ENCODE results near the gene GYPA. TPM values are rescaled to one million over a fixed set of nuclear protein-coding genes. Genes with fewer than 3 reads are reported as not detected.
"Not testable (repeated sequence)": the region's sequence is repeated elsewhere in the genome, so short reads cannot be mapped to it uniquely, and the experiment has no call there.

GYPA gene
- total RNA-seq, 2 experiments from 2014 or later, result not detected

DNA sequence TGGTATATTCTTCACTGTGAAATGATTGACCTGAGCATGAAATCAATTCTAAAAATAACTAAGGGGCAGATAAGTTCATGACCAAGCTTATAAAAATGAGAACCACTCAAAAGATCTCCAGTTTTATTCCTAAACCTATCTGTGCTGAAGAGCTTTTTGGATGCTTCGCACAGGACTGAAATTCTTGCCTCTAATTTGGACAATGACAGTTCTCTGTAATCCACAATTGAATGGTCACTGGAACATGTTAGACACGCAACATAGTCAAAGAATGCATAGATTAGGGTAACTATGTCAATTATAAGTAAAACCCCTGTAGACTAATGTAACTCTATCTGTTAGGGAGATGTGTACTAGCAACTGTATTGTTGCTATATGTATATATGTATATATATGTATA is 42.7 kb downstream of the GYPA start:
- H3K27ac Mint-ChIP-seq, H3K9me3 Mint-ChIP-seq, H3K4me1 Mint-ChIP-seq, H3K36me3 Mint-ChIP-seq, H3K4me3 Mint-ChIP-seq, DNase-seq, H3K27me3 Mint-ChIP-seq: not testable (repeated sequence)

DNA sequence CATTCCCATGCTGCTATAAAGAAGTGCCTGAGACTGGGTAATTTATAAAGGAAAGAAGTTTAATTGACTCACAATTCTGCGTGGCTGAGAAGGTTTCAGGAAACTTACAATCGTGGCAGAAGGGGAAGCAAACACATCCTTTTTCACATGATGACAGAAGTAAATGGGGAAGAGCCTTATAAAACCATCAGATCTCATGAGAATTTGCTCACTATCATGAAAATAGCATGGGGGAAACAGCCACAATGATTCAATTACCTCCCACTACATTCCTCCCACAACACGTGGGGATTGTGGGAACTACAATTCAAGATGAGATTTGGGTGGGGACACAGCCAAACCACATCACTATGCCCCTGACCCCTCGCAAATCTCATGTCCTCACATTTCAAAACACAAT is 46.5 kb downstream of the GYPA start:
- not testable (repeated sequence) for H3K27ac Mint-ChIP-seq, H3K4me3 Mint-ChIP-seq, H3K36me3 Mint-ChIP-seq, H3K4me1 Mint-ChIP-seq, DNase-seq, H3K9me3 Mint-ChIP-seq
- H3K27me3 Mint-ChIP-seq, result peaks cover 11% of the 10 kb centered on the region

DNA sequence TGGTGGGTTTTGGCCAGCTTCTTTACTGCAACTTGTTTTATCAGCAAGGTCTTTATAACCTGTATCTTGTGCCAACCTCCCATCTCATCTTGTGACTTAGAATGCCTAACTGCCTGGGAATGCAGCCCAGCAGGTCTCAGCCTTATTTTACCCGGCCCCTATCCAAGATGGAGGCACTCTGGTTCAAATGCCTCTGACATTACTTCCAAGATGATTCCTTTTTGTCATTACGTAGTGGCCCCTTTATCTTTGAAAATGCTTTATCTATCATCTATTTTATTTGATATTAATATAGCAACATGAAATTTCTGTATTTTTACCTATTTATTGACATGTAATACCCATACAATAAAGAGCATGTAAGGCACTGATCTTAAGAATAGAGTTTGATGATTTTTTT is 49.3 kb downstream of the GYPA start:
- H3K27me3 Mint-ChIP-seq, result peaks cover 11% of the 10 kb centered on the region
- H3K9me3 Mint-ChIP-seq, DNase-seq, H3K27ac Mint-ChIP-seq, H3K4me1 Mint-ChIP-seq, H3K36me3 Mint-ChIP-seq, H3K4me3 Mint-ChIP-seq: not testable (repeated sequence)

DNA sequence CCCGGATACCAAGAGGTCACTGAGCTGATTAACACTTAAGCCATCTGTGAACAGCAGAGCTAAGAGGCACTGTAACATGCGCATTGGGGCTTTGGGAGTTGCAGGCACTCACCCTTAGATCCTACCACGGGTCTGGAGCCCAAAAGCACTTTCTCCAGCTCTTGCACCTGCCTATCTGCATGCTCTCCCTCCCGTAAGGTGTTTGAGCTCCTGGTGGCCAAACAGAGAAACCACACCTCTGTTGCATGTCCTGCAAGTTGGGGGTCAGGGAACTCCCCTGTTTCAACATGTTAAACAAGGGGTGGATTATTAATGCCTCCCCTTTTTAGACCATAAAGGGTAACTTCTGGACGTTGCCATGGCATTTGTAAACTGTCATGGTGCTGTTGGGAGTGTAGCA is 49.8 kb downstream of the GYPA start:
- Mint-ChIP-seq H3K4me1 (no peaks in the 10 kb centered on the region), H3K36me3 (no peaks in the 10 kb centered on the region), H3K9me3 (no peaks in the 10 kb centered on the region), H3K27me3 (peaks cover 8% of the 10 kb centered on the region), H3K4me3 (no peak overlapping the region), H3K27ac (no peak overlapping the region)
- no peak for DNase-seq

DNA sequence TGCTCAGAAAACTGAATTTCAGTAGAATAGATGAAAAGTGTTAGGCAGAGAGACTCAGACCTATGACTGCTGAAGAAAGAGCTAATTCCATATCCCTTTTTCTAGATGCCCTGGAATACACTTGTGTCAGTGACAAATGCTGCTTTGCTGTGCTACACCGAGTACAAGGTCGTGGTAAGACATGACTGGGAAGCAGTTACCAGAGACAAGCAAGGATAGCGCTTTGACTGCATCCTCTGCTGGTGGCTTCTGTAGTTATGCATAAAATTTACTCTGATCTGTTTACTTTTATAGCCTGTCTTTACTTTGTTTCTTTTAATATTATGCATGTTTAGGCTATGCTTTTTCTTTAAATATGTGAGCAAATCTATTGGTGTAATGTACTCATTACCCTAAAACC is 58.5 kb downstream of the GYPA start:
- not testable (repeated sequence) for H3K27ac Mint-ChIP-seq

DNA sequence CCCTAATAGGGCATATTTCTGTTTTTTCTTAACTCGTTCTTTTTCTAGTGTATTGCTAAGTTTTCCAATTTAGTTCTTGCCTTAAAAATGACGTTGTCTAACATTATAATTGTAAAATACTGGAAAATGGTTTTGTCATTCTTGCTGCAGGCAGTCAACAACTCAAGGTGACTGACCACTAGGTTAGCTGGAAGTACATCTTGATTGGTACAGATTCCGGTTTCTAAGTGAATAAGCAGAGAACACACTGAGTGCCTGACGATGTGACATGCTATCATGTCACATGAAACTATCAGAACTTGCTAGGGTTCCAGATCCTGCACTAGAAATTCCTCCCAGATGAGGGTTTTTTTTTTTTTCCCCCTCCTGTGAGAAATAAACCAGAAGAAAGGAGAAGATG is 60.4 kb downstream of the GYPA start:
- DNase-seq, H3K4me1 Mint-ChIP-seq, H3K4me3 Mint-ChIP-seq, H3K9me3 Mint-ChIP-seq, H3K27me3 Mint-ChIP-seq, H3K36me3 Mint-ChIP-seq, H3K27ac Mint-ChIP-seq: not testable (repeated sequence)

More for the DNA sequence above, 58.5 kb downstream of the GYPA start:
- not testable (repeated sequence) for DNase-seq, H3K9me3 Mint-ChIP-seq, H3K4me3 Mint-ChIP-seq, H3K27me3 Mint-ChIP-seq, H3K4me1 Mint-ChIP-seq, H3K36me3 Mint-ChIP-seq

DNA sequence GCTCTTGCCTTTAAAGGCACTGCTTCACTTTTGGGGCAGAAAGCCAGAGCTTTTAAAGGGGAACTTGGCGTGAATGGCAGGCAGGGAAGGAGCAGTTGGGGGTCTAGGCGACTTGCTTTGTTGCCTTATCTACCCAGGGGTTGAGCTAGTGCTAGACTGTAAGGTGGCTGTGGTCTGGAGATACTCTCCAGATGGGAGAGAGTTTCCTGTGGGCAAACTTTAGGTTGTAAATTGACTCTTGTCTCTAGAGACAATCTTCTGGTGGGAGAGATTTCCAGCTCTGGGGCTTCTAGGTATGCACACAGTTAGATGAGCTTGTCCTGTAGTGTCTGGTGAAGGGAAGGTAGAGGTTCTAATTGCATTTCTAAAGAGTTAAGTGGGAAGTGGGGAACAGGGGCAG is 61.8 kb downstream of the GYPA start:
- H3K36me3 Mint-ChIP-seq, H3K9me3 Mint-ChIP-seq, H3K4me1 Mint-ChIP-seq, DNase-seq, H3K27ac Mint-ChIP-seq, H3K4me3 Mint-ChIP-seq, H3K27me3 Mint-ChIP-seq: not testable (repeated sequence)

DNA sequence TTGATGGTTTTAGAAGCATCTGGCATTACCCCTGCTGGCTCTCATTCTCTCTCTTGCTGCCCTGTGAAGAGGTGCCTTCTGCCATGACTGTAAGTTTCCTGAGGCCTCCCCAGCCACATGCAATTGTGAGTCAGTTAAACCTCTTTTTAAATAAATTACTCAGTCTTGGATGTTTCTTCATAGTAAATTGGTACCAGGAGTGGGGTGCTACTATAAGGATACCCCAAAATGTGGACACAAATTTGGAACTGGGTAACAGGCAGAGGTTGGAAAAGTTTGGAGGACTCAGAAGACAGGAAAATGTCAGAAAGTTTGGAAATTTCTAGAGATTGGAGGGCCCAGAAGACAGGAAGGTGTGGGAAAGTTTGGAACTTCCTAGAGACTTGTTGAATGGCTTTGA is 79.0 kb downstream of the GYPA start:
- H3K27me3 Mint-ChIP-seq, H3K9me3 Mint-ChIP-seq, H3K27ac Mint-ChIP-seq, H3K36me3 Mint-ChIP-seq, H3K4me3 Mint-ChIP-seq, DNase-seq, H3K4me1 Mint-ChIP-seq: not testable (repeated sequence)

DNA sequence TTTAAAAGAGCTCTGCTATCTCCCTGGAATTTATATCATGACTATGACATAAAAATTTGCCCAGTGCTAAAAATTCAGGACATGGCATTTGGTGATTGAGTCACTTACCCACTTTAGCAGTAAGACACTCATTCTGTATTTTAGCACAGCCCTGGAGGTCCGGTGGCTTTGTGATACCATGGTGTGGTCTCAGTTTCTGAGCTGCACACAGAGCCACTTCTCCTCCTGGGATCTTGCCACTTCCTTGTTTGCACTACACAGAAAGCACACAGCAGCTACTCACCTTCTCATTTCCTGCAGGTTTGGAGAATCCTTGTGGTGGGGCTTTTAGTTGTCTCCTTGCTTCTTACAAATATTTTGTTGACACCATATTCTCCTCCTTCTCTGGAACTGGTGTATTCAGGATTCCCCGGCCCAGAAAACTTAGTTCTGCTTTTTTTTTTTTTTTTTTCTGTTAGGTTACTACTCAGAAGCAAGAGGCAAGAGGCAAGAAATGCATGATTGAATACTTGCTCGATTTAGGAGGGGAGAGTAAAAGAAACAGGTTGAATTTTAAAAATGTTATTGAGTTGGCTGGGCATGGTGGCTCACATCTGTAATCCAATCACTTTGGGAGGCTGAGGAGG is 80.2 kb downstream of the GYPA start:
- not testable (repeated sequence) for H3K36me3 Mint-ChIP-seq

More for the DNA sequence above, 80.2 kb downstream of the GYPA start:
- not testable (repeated sequence) for H3K4me3 Mint-ChIP-seq, H3K27me3 Mint-ChIP-seq, DNase-seq, H3K9me3 Mint-ChIP-seq, H3K4me1 Mint-ChIP-seq, H3K27ac Mint-ChIP-seq

Other genes with a start within 250 kb of the GYPA start
- gene GYPE, start 235.2 kb downstream of the GYPA start, total RNA-seq, result 1 to 10 TPM; 1.9 to 2.7 TPM
- not detected for gene GYPB, start 121.3 kb downstream of the GYPA start, total RNA-seq

Measured in activated naive CD8-positive, alpha-beta T cell treated with anti-CD3 and anti-CD28 coated beads for 36 hours (primary cell).